ENCODE results near the gene TSHZ1. TPM values are rescaled to one million over a fixed set of nuclear protein-coding genes. Genes with fewer than 3 reads are reported as not detected.

Gene TSHZ1
- total and polyA plus RNA-seq, 2 experiments from 2014 or later: 0.23 to 0.38 TPM

DNA sequence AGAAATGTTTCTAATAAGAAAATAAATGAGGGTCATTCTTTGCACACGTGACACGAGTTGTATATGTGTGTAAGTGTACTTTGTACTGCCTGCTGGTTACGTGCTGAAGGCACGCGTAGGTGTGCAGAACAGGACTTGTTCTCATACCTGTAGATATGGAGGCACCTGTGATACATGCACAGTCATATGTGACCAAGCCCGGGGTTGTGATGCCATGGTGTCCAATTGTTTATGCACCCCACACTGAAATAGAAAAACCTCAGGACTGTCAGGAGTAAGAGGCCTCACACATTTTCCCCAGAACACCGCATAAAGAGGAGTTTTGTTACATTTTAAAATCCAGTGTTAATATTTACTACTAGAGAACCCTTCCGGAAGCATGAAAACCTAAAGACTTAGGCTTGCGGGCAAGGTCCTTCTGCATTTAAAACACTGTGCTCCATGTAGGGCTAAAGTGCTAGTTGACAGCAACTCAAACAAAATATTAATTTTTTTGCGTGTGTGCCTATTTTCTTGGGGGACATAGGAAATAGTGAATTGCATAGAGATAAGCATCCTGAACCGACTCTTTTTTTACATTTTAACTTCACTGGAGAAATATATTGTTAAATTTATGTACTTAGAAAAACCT lies 9.3 kb downstream of the TSHZ1 start:
- Histone ChIP-seq H3F3A (replicated peaks; ENCODE audit: low read depth) (no peaks in the 10 kb centered on the region), H3K4me2 (no peak overlapping the region), H2AFZ (no peak overlapping the region), H4K20me1 (replicated peaks; ENCODE audit: insufficient read depth) (no peaks in the 10 kb centered on the region), H3K79me2 (replicated peaks; ENCODE audit: insufficient read depth) (no peaks in the 10 kb centered on the region), H3K4me3 (no peak overlapping the region), H3K4me1 (ENCODE audit: insufficient read depth) (peaks cover 4% of the 10 kb centered on the region; the same call in 1 of the 2 replicates), H3K9me2 (ENCODE audit: insufficient read depth) (no peaks in the 10 kb centered on the region), H3K27me3 (ENCODE audit: insufficient read depth) (peaks cover 4% of the 10 kb centered on the region; the same call in 1 of the 2 replicates), H3K36me3 (ENCODE audit: insufficient read depth) (no peaks in the 10 kb centered on the region), H3K27ac (ENCODE audit: low read depth) (no peak overlapping the region)
- peaks cover 16% of the 10 kb centered on the region for H3K4me1 Mint-ChIP-seq
- peaks cover 2% of the 10 kb centered on the region for H3K27me3 Mint-ChIP-seq (ENCODE audit: insufficient read depth, low read depth, poor library complexity)
- H3K27ac Mint-ChIP-seq: no peak overlapping the region
- ATAC-seq (no peak), DNase-seq (ENCODE audit: low spot score) (no peak)
- H3K4me3 Mint-ChIP-seq: no peak overlapping the region
- H3K36me3 Mint-ChIP-seq (ENCODE audit: low read depth): no peaks in the 10 kb centered on the region
- TF ChIP-seq CTCF (conservative IDR thresholded peaks at IDR 0.05; ENCODE audit: low read depth in 2 of 2): no peak
- TF ChIP-seq CREB1 (CRISPR knock-in tag; IDR thresholded peaks at IDR 0.05; ENCODE audit: low read depth): no peak
- TF ChIP-seq ZNF331 (CRISPR knock-in tag; IDR thresholded peaks at IDR 0.05; ENCODE audit: low read depth): no peak
- TF ChIP-seq JUNB (IDR thresholded peaks at IDR 0.05; ENCODE audit: unreplicated experiment): no peak
- TF ChIP-seq, protein P1, sequence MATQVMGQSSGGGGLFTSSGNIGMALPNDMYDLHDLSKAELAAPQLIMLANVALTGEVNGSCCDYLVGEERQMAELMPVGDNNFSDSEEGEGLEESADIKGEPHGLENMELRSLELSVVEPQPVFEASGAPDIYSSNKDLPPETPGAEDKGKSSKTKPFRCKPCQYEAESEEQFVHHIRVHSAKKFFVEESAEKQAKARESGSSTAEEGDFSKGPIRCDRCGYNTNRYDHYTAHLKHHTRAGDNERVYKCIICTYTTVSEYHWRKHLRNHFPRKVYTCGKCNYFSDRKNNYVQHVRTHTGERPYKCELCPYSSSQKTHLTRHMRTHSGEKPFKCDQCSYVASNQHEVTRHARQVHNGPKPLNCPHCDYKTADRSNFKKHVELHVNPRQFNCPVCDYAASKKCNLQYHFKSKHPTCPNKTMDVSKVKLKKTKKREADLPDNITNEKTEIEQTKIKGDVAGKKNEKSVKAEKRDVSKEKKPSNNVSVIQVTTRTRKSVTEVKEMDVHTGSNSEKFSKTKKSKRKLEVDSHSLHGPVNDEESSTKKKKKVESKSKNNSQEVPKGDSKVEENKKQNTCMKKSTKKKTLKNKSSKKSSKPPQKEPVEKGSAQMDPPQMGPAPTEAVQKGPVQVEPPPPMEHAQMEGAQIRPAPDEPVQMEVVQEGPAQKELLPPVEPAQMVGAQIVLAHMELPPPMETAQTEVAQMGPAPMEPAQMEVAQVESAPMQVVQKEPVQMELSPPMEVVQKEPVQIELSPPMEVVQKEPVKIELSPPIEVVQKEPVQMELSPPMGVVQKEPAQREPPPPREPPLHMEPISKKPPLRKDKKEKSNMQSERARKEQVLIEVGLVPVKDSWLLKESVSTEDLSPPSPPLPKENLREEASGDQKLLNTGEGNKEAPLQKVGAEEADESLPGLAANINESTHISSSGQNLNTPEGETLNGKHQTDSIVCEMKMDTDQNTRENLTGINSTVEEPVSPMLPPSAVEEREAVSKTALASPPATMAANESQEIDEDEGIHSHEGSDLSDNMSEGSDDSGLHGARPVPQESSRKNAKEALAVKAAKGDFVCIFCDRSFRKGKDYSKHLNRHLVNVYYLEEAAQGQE (IDR thresholded peaks at IDR 0.05; ENCODE audit: unreplicated experiment): no peak
- TF ChIP-seq NANOG (IDR thresholded peaks at IDR 0.05; ENCODE audit: borderline replicate concordance): no peak
- no peak for TF ChIP-seq ZNF114 (CRISPR knock-in tag; IDR thresholded peaks at IDR 0.05)
- TF ChIP-seq EZH2 (IDR thresholded peaks at IDR 0.05; ENCODE audit: low read depth, unreplicated experiment): no peak
- no peak for TF ChIP-seq STAT1 (IDR thresholded peaks at IDR 0.05; ENCODE audit: unreplicated experiment)
- no peak for TF ChIP-seq EZH2phosphoT487 (IDR thresholded peaks at IDR 0.05; ENCODE audit: unreplicated experiment)
- TF ChIP-seq, protein P2, sequence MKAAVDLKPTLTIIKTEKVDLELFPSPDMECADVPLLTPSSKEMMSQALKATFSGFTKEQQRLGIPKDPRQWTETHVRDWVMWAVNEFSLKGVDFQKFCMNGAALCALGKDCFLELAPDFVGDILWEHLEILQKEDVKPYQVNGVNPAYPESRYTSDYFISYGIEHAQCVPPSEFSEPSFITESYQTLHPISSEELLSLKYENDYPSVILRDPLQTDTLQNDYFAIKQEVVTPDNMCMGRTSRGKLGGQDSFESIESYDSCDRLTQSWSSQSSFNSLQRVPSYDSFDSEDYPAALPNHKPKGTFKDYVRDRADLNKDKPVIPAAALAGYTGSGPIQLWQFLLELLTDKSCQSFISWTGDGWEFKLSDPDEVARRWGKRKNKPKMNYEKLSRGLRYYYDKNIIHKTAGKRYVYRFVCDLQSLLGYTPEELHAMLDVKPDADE (IDR thresholded peaks at IDR 0.05): no peak
- TF ChIP-seq POLR2AphosphoS5 (IDR thresholded peaks at IDR 0.05; ENCODE audit: low read depth): no peak
- TF ChIP-seq ZNF462 (CRISPR knock-in tag; IDR thresholded peaks at IDR 0.05): no peak
- no peaks in the 10 kb centered on the region for H3K9me3 Mint-ChIP-seq

All from GM23338 (cell line).